DND-41 (cell line): Measurements from ENCODE around the gene SRRM4.

ENCODE experiments used
- ATAC-seq: fragments of 200-7000 bp; cut with Tn5 transposase; 3 replicates; pipeline ENCODE4 v1.9.1; 2021; ENCODE audit warnings: low read depth; ENCODE audit not compliant: insufficient read depth
- DNase-seq: peaks from one replicate; pipeline ENCODE4 v3.0.0-alpha.2; 2020
- H2AFZ ChIP-seq: 2 replicates; pipeline ENCODE4 v1.6.0; 2012; ENCODE audit warnings: low read depth, low read length
- H3K27ac ChIP-seq: 2 replicates; pipeline ENCODE4 v1.5.1; 2012; ENCODE audit warnings: low read length, inconsistent platforms
- H3K27me3 ChIP-seq: fragments of 200-600 bp; sonication (generic); 2 replicates; pipeline ENCODE4 v1.6.0; 2012; ENCODE audit warnings: low read length, mild to moderate bottlenecking, inconsistent platforms; ENCODE audit not compliant: insufficient read depth, poor library complexity
- H3K36me3 ChIP-seq: 2 replicates; pipeline ENCODE4 v1.5.1; 2012; ENCODE audit warnings: low read length, inconsistent platforms; ENCODE audit not compliant: insufficient read depth
- H3K4me1 ChIP-seq: 2 replicates; pipeline ENCODE4 v1.5.1; 2012; ENCODE audit warnings: mild to moderate bottlenecking, low read length; ENCODE audit not compliant: insufficient read depth
- H3K4me2 ChIP-seq: 2 replicates; pipeline ENCODE4 v1.6.0; 2012; ENCODE audit warnings: mild to moderate bottlenecking, moderate library complexity, low read length, inconsistent platforms; ENCODE audit not compliant: insufficient read depth
- H3K4me3 ChIP-seq, 2 experiments: fragments of 200-600 bp in 1 of 2; shearing (Covaris generic) in 1 of 2; 2 replicates each; pipeline ENCODE4 v1.5.1; 2012 to 2016; ENCODE audit warnings: inconsistent platforms in 2 of 2, low read length in 2 of 2, mild to moderate bottlenecking in 2 of 2, low read depth in 1 of 2, moderate library complexity in 1 of 2
- H3K79me2 ChIP-seq: 2 replicates; pipeline ENCODE4 v1.6.0; 2012; ENCODE audit warnings: low read length, inconsistent platforms; ENCODE audit not compliant: insufficient read depth
- H3K9ac ChIP-seq: 2 replicates; pipeline ENCODE4 v1.6.0; 2012; ENCODE audit warnings: low read depth, mild to moderate bottlenecking, inconsistent platforms, low read length, moderate library complexity
- H3K9me3 ChIP-seq: 2 replicates; pipeline ENCODE4 v1.5.1; 2012; ENCODE audit warnings: low read length, moderate library complexity, mild to moderate bottlenecking, inconsistent platforms; ENCODE audit not compliant: insufficient read depth, severe bottlenecking
- H4K20me1 ChIP-seq: 2 replicates; pipeline ENCODE4 v1.6.0; 2012; ENCODE audit warnings: low read length; ENCODE audit not compliant: insufficient read depth
- CTCF ChIP-seq: IDR thresholded peaks from 2 replicates; pipeline ENCODE4 v1.5.1; 2012; ENCODE audit warnings: borderline replicate concordance, low read length, moderate library complexity, mild to moderate bottlenecking; ENCODE audit not compliant: poor library complexity, severe bottlenecking; ENCODE audit errors: extremely low read depth
- EZH2 ChIP-seq: IDR thresholded peaks from 3 replicates; pipeline ENCODE4 v1.6.1; 2012; ENCODE audit warnings: borderline replicate concordance, low read depth, mild to moderate bottlenecking, moderate library complexity, low read length, inconsistent platforms; ENCODE audit not compliant: severe bottlenecking

Gene SRRM4

GRCh38 chr12:119129827-119130434 is 148.6 kb downstream of the SRRM4 start:
- no peaks in the 10 kb centered on the region for H3K4me1 ChIP-seq
- TF ChIP-seq CTCF (no peak), EZH2 (no peak)
- no peak overlapping the region for H3K4me3 ChIP-seq
- no peak overlapping the region for H3K27ac ChIP-seq
- no peak overlapping the region for H3K9ac ChIP-seq
- H3K4me2 ChIP-seq: no peak overlapping the region
- DNase-seq (no peak), ATAC-seq (no peak)
- no peaks in the 10 kb centered on the region for H3K36me3 ChIP-seq
- peaks cover 2% of the 10 kb centered on the region for H3K9me3 ChIP-seq
- H3K27me3 ChIP-seq: no peaks in the 10 kb centered on the region
- H4K20me1 ChIP-seq: no peaks in the 10 kb centered on the region
- no peak overlapping the region for H2AFZ ChIP-seq
- H3K79me2 ChIP-seq: no peaks in the 10 kb centered on the region

GRCh38 chr12:119130523-119130922 is 149.2 kb downstream of the SRRM4 start:
- DNase-seq: no peak
- no peaks in the 10 kb centered on the region for H3K27me3 ChIP-seq
- H3K36me3 ChIP-seq: no peaks in the 10 kb centered on the region
- TF ChIP-seq CTCF: no peak
- no peak for TF ChIP-seq EZH2
- no peaks in the 10 kb centered on the region for H3K4me1 ChIP-seq
- H3K4me3 ChIP-seq: no peak overlapping the region
- peaks cover 2% of the 10 kb centered on the region for H3K9me3 ChIP-seq
- ATAC-seq: no peak
- H3K27ac ChIP-seq: no peak overlapping the region
- H3K79me2 ChIP-seq: no peaks in the 10 kb centered on the region
- H4K20me1 ChIP-seq: no peaks in the 10 kb centered on the region
- no peak overlapping the region for H3K9ac ChIP-seq
- no peak overlapping the region for H3K4me2 ChIP-seq
- H2AFZ ChIP-seq: no peak overlapping the region

- Histone ChIP-seq H3K79me2 (no peaks in the 10 kb centered on the region), H3K27me3 (peaks cover 5% of the 10 kb centered on the region), H3K4me1 (no peaks in the 10 kb centered on the region), H3K4me3 (no peak overlapping the region), H3K9ac (no peak overlapping the region), H4K20me1 (no peaks in the 10 kb centered on the region), H3K4me2 (no peak overlapping the region), H3K27ac (no peak overlapping the region), H2AFZ (no peak overlapping the region), H3K36me3 (no peaks in the 10 kb centered on the region), H3K9me3 (peaks cover 2% of the 10 kb centered on the region)
- DNase-seq (no peak), ATAC-seq (no peak)
- no peak for TF ChIP-seq CTCF
- TF ChIP-seq EZH2: no peak
These were observed 153.1 kb downstream of the SRRM4 start for GRCh38 chr12:119134284-119135072.
